Heart left ventricle (tissue), 13 donors: ENCODE measurements around the gene ZBTB8A.

Source experiments
- CTCF ChIP-seq, 12 donors: fragments of 200-600 bp; sonication (generic) in 4 of 12; IDR thresholded peaks; one replicate each; pipeline versions ENCODE4 v1.5.0 to v1.8.0; 2018 to 2022; ENCODE audit warnings: antibody characterized with exemption in 12 of 12, mild to moderate bottlenecking in 5 of 12
- POLR2A ChIP-seq, 2 donors: fragments of 450-650 bp; IDR thresholded peaks; one replicate each; pipeline ENCODE4 v1.6.1; 2017; ENCODE audit warnings: antibody characterized with exemption in 2 of 2, mild to moderate bottlenecking in 2 of 2, moderate library complexity in 2 of 2
- donor health status: ischemic (EF 13 %, LVEDD 7.1; RV severe dilation, severe dysfunction).
- donor health status: DM: no; HTN: yes; CAD: no.
- donor health status: DM: no; HTN: no; CAD: no.
- donor health status: ischemic (EF 25% LVEDD 6.9; RV normal size, moderate dysfunction).
- donor health status: ischemic (EF 25% LVEDD 5.7; RV mildly dilated, moderate dysfunction).
- donor health status: ischemic (EF 35%, LVEDD 5.7; RV mildly dilated, moderate dysfunction).
- donor health status: nonischemic (EF 11% LVEDD 7.7; RV severe dilation, severe dysfunction).
- donor health status: DM: yes; HTN: yes; CAD: no.
- donor health status: PGD.
- donor health status: ischemic (EF 29% LVEDD 5.4; RV normal size, mild dysfunction).
- donor health status: nonischemic (EF 23%, LVEDD 6.1; RV moderate dilation, normal function).

- TF ChIP-seq CTCF (IDR thresholded peaks at IDR 0.05): no peak
- no peak for TF ChIP-seq POLR2A (IDR thresholded peaks at IDR 0.05)
Observed at GRCh38 chr1:32600034-32600433, 60.8 kb downstream of the ZBTB8A start.
